ENCODE measurements around the gene ZIC5.

DNA sequence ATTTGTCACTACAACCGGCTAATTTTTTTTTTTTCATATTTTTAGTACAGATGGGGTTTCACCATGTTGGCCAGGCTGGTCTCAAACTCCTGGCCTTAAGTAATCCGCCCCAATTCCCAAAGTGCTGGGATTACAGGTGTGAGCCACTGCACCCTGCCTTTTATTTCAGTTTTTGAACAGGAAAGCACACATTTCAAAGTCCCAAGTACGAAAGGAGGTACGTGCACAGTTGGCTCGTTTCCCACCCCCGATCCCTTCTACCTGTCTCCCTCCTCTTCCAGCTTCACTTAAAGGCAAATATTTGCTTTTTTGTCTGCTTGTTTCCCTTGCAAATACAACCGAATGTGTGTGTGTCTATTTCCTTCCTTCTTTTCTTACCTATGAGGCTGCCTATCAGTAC, 30.5 kb downstream of the ZIC5 start:
- TF ChIP-seq, protein P1, sequence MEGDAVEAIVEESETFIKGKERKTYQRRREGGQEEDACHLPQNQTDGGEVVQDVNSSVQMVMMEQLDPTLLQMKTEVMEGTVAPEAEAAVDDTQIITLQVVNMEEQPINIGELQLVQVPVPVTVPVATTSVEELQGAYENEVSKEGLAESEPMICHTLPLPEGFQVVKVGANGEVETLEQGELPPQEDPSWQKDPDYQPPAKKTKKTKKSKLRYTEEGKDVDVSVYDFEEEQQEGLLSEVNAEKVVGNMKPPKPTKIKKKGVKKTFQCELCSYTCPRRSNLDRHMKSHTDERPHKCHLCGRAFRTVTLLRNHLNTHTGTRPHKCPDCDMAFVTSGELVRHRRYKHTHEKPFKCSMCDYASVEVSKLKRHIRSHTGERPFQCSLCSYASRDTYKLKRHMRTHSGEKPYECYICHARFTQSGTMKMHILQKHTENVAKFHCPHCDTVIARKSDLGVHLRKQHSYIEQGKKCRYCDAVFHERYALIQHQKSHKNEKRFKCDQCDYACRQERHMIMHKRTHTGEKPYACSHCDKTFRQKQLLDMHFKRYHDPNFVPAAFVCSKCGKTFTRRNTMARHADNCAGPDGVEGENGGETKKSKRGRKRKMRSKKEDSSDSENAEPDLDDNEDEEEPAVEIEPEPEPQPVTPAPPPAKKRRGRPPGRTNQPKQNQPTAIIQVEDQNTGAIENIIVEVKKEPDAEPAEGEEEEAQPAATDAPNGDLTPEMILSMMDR (conservative IDR thresholded peaks at IDR 0.05) = no peak
- no peak for TF ChIP-seq ZFX (IDR thresholded peaks at IDR 0.05)

Measured in C4-2B (cell line).